ENCODE data around the gene NDUFV1.

GRCh38 chr11:67628710-67629385, 22.1 kb downstream of the NDUFV1 start:
- TF ChIP-seq EZH2 (IDR thresholded peaks at IDR 0.05; ENCODE audit: insufficient read depth, poor library complexity, severe bottlenecking) (no peak), EZH2phosphoT487 (IDR thresholded peaks at IDR 0.05; ENCODE audit: insufficient read depth, low read depth) (no peak)

Measured in GM23248 (cell line).